VCaP (cell line): Measurements from ENCODE around the gene PAFAH1B1.

Experiments
- H3K27ac ChIP-seq: fragments of 450-650 bp; 2 replicates; pipeline ENCODE4 v1.5.1; 2017
- TF ChIP-seq, protein P1 (sequence below): fragments of 450-650 bp; conservative IDR thresholded peaks from 2 replicates; pipeline ENCODE4 v1.5.1; 2017; ENCODE audit warnings: mild to moderate bottlenecking, moderate library complexity

PAFAH1B1 gene

DNA sequence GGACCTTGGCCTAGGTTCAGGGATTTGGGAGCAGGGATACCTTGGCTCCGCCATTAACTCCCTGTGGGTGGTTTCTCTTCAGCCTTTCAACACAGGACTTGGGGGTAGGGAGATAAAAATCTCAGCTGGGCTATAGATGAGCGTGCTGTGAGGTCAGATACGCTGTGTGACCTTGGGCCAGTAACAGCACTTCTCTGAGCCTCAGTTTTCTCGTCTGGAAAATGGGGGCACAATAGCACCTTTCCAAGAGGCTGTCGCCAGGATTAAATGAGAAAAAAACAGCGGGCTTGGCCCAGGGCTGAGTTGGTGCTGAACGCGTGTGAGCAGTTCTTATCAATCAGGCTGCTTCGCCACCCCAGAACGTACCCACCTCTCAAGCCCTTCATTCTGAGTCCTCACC lies 138.4 kb downstream of the PAFAH1B1 start:
- TF ChIP-seq, protein P1, sequence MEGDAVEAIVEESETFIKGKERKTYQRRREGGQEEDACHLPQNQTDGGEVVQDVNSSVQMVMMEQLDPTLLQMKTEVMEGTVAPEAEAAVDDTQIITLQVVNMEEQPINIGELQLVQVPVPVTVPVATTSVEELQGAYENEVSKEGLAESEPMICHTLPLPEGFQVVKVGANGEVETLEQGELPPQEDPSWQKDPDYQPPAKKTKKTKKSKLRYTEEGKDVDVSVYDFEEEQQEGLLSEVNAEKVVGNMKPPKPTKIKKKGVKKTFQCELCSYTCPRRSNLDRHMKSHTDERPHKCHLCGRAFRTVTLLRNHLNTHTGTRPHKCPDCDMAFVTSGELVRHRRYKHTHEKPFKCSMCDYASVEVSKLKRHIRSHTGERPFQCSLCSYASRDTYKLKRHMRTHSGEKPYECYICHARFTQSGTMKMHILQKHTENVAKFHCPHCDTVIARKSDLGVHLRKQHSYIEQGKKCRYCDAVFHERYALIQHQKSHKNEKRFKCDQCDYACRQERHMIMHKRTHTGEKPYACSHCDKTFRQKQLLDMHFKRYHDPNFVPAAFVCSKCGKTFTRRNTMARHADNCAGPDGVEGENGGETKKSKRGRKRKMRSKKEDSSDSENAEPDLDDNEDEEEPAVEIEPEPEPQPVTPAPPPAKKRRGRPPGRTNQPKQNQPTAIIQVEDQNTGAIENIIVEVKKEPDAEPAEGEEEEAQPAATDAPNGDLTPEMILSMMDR, result no peak
- no peak overlapping the region for H3K27ac ChIP-seq

DNA sequence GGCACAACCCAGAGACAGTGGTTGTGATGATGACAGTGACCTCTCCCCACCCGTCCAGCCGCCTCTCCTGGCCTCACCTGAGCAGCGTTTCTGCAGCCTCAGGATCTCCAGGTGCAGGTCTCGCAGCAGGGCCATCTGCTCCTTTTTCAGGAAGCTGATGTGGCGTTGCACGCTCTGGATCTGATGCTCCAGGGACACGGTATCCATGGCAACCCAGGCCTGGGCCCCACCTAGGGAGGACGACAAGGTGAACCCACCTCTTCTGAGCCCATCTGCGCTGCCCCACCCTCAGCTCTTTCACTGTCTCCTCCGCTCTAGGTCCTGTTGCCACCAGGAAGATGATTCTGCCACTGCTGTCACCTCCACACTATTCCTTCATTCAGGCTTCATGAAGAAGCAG lies 141.5 kb downstream of the PAFAH1B1 start:
- H3K27ac ChIP-seq, result no peak overlapping the region
- TF ChIP-seq, protein P1, result no peak
